Stimulated activated CD4-positive, alpha-beta T cell treated with anti-CD3 and anti-CD28 coated beads, Interleukin-1b, Interleukin-23, amount 100 ng/mL, for 1 hour (primary cell): Measurements from ENCODE around the gene TMEM17.
"Not testable (repeated sequence)": the region's sequence is repeated elsewhere in the genome, so short reads cannot be mapped to it uniquely, and the experiment has no call there.

Experiments
- DNase-seq, 2 donors: peaks; one replicate each; pipeline ENCODE4 v3.0.0-alpha.2; 2020; ENCODE audit warnings: low read depth in 2 of 2

The TMEM17 gene

GRCh38 chr2:62505750-62506420, at the start of gene TMEM17:
Gene TMEM17 (minus strand): TSS chr2:62506195. CDS start chr2:62506129, 66 bp downstream.
- no peak for DNase-seq

- DNase-seq: no peak
Measured at GRCh38 chr2:62554440-62554839, 48.4 kb upstream of the TMEM17 start.

- DNase-seq: no peak
Measured at GRCh38 chr2:62550461-62550860, 44.5 kb upstream of the TMEM17 start.

- DNase-seq: no peak
Measured at GRCh38 chr2:62547854-62548253, 41.9 kb upstream of the TMEM17 start.

GRCh38 chr2:62545261-62545660, 39.3 kb upstream of the TMEM17 start:
- no peak for DNase-seq

- DNase-seq: no peak
Measured at GRCh38 chr2:62540408-62541168, 34.6 kb upstream of the TMEM17 start.

- DNase-seq: no peak
Measured at GRCh38 chr2:62539606-62540407, 33.8 kb upstream of the TMEM17 start.

GRCh38 chr2:62538756-62539155, 32.8 kb upstream of the TMEM17 start:
- DNase-seq: no peak

GRCh38 chr2:62537814-62538213, 31.8 kb upstream of the TMEM17 start:
- no peak for DNase-seq

GRCh38 chr2:62536873-62537547, 31.0 kb upstream of the TMEM17 start:
- no peak for DNase-seq

- DNase-seq: not testable (repeated sequence)
Measured at GRCh38 chr2:62535521-62535920, 29.5 kb upstream of the TMEM17 start.

GRCh38 chr2:62531594-62531993, 25.6 kb upstream of the TMEM17 start:
- DNase-seq: no peak

GRCh38 chr2:62529758-62530157, 23.8 kb upstream of the TMEM17 start:
- DNase-seq: no peak

GRCh38 chr2:62527478-62528210, 21.6 kb upstream of the TMEM17 start:
- DNase-seq: no peak

GRCh38 chr2:62526531-62527381, 20.8 kb upstream of the TMEM17 start:
- DNase-seq: no peak

GRCh38 chr2:62525549-62526269, 19.7 kb upstream of the TMEM17 start:
- DNase-seq: no peak

- DNase-seq: no peak
Measured at GRCh38 chr2:62524293-62524941, 18.4 kb upstream of the TMEM17 start.

GRCh38 chr2:62521061-62521460, 15.1 kb upstream of the TMEM17 start:
- not testable (repeated sequence) for DNase-seq

GRCh38 chr2:62512384-62512783, 6.4 kb upstream of the TMEM17 start:
- no peak for DNase-seq
